Body of pancreas (tissue), 4 donors: ENCODE data around the gene IGIP.

Experiments
- CTCF ChIP-seq, 7 experiments: fragments of 450-650 bp in 4 of 7; fragments of 200-600 bp in 3 of 7; sonication (generic) in 3 of 7; IDR thresholded peaks; one replicate each; pipeline ENCODE4 v1.5.1; 2016 to 2019; ENCODE audit warnings: antibody characterized with exemption in 7 of 7
- POLR2A ChIP-seq, 3 donors: fragments of 450-650 bp; IDR thresholded peaks; one replicate each; pipeline ENCODE4 v1.6.1; 2016; ENCODE audit warnings: antibody characterized with exemption in 3 of 3, mild to moderate bottlenecking in 2 of 3

GRCh38 chr5:140076788-140077187 is 48.9 kb upstream of the IGIP start:
- TF ChIP-seq POLR2A (IDR thresholded peaks at IDR 0.05) (no peak), CTCF (IDR thresholded peaks at IDR 0.05) (no peak)
